Measurements from ENCODE around the gene PPP1CA.

DNA sequence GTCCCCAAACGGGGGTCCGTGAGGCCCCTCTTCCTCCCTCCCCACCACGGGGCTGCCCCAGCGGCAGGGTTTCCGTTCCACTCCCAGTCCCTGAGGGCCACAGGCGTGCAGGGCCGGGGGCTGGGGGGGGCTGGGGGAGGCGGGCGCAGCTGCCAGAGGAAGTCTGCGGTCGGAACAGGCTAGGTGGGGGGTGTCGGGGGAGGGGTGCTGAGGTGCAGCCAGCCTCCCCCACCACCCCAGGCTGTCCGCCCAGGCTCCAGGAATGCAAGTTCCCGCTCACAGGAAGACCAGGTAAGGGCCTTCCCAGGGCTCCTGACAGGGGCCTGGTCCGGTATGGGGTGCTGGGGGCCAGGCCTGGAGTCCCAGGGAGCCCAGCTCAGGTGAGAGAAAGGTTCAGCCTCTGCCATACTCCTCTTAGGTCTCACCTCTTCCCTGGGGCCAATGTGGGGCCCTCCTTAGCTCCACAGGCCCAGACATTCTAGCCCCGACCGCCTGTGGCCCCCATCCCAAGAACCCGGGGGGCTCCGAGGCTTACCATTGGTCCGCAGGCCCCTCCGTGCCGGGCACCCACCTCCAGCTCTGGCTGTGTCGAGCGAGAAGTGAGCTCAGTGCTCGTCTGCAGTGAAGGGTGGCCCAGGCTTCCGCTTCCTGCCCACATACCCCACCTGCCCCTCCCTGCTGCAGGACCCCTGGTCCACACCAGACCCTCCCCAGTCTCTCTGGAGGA lies 35.6 kb upstream of the PPP1CA start, which contains the start of gene PTPRCAP:
- TF ChIP-seq, protein P1, sequence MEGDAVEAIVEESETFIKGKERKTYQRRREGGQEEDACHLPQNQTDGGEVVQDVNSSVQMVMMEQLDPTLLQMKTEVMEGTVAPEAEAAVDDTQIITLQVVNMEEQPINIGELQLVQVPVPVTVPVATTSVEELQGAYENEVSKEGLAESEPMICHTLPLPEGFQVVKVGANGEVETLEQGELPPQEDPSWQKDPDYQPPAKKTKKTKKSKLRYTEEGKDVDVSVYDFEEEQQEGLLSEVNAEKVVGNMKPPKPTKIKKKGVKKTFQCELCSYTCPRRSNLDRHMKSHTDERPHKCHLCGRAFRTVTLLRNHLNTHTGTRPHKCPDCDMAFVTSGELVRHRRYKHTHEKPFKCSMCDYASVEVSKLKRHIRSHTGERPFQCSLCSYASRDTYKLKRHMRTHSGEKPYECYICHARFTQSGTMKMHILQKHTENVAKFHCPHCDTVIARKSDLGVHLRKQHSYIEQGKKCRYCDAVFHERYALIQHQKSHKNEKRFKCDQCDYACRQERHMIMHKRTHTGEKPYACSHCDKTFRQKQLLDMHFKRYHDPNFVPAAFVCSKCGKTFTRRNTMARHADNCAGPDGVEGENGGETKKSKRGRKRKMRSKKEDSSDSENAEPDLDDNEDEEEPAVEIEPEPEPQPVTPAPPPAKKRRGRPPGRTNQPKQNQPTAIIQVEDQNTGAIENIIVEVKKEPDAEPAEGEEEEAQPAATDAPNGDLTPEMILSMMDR (IDR thresholded peaks at IDR 0.05): no peak
- TF ChIP-seq POLR2A (IDR thresholded peaks at IDR 0.05) (no peak), EP300 (IDR thresholded peaks at IDR 0.05) (no peak)
